CD4-positive, alpha-beta memory T cell (primary cell): ENCODE results near the gene ERO1B. TPM values are rescaled to one million over a fixed set of nuclear protein-coding genes. Genes with fewer than 3 reads are reported as not detected.

Experiments
- CTCF ChIA-PET: fragments of 350-600 bp; sonication (Branson Sonifier 250); formaldehyde crosslinking; loops from one replicate; lab custom pipeline; 2021; ENCODE audit warnings: inconsistent platforms; ENCODE audit not compliant: partially characterized antibody; lab: Charles Lee
- POLR2A ChIA-PET: fragments of 350-600 bp; sonication (Branson Sonifier 250); formaldehyde crosslinking; loops from one replicate; lab custom pipeline; 2021; ENCODE audit not compliant: partially characterized antibody; lab: Charles Lee
- DNase-seq, 5 donors: peaks; one replicate each; pipeline versions ENCODE4 v3.0.0 to v3.0.0-alpha.2; 2020 to 2022; ENCODE audit warnings: mixed read lengths in 1 of 5
- H3K27ac ChIP-seq: one replicate; pipeline ENCODE4 v1.7.0; 2013; ENCODE audit warnings: low read depth, low read length
- H3K27me3 ChIP-seq: 2 replicates; pipeline ENCODE4 v1.7.0; 2013; ENCODE audit warnings: mild to moderate bottlenecking, low read length, moderate library complexity; ENCODE audit not compliant: insufficient read depth
- H3K36me3 ChIP-seq: 2 replicates; pipeline ENCODE4 v1.7.0; 2013; ENCODE audit warnings: mild to moderate bottlenecking, low read length, moderate library complexity; ENCODE audit not compliant: insufficient read depth
- H3K4me1 ChIP-seq: 2 replicates; pipeline ENCODE4 v1.7.0; 2013; ENCODE audit warnings: mild to moderate bottlenecking, low read length, moderate library complexity; ENCODE audit not compliant: insufficient read depth
- H3K4me3 ChIP-seq, 2 donors: one replicate each; pipeline ENCODE4 v1.7.0; 2013; ENCODE audit warnings: low read length in 2 of 2, mild to moderate bottlenecking in 1 of 2
- H3K9me3 ChIP-seq, 2 donors: one replicate each; pipeline ENCODE4 v1.7.0; 2013; ENCODE audit warnings: low read length in 2 of 2, control low read depth in 1 of 2; ENCODE audit not compliant: control insufficient read depth in 1 of 2
- H3K27ac Mint-ChIP-seq, 7 donors: one replicate each; pipeline ENCODE4 v1.8.0; 2020 to 2021; ENCODE audit warnings: mixed read lengths in 7 of 7, mild to moderate bottlenecking in 6 of 7, inconsistent platforms in 3 of 7, moderate library complexity in 3 of 7
- H3K27me3 Mint-ChIP-seq, 2 donors: one replicate each; pipeline ENCODE4 v1.8.0; 2020 to 2021; ENCODE audit warnings: mixed read lengths in 2 of 2
- H3K36me3 Mint-ChIP-seq, 2 donors: one replicate each; pipeline ENCODE4 v1.8.0; 2020 to 2021; ENCODE audit warnings: mixed read lengths in 2 of 2, inconsistent platforms in 1 of 2, mild to moderate bottlenecking in 1 of 2
- H3K4me1 Mint-ChIP-seq, 4 donors: one replicate each; pipeline ENCODE4 v1.8.0; 2020 to 2021; ENCODE audit warnings: mixed read lengths in 4 of 4, mild to moderate bottlenecking in 1 of 4
- H3K4me3 Mint-ChIP-seq, 8 donors: one replicate each; pipeline ENCODE4 v1.8.0; 2020 to 2021; ENCODE audit warnings: mixed read lengths in 8 of 8, mild to moderate bottlenecking in 7 of 8, moderate library complexity in 6 of 8, inconsistent platforms in 3 of 8
- H3K9me3 Mint-ChIP-seq, 8 donors: one replicate each; pipeline ENCODE4 v1.8.0; 2020 to 2021; ENCODE audit warnings: mixed read lengths in 8 of 8, mild to moderate bottlenecking in 5 of 8, inconsistent platforms in 3 of 8, moderate library complexity in 1 of 8
- intact Hi-C: fragments of 100-400 bp; cut with micrococcal nuclease; formaldehyde crosslinking; loops from one replicate; pipeline ENCODE4 v1.15.1; 2023
- polyA plus RNA-seq, 2 donors: library from polyadenylated mRNA; unstranded; fragments of 300-500 nt; fragmentation: Illumina TruSeq; gene quantifications; one replicate each; pipeline ENCODE4 v1.2.3, GENCODE V29; 2021
- total RNA-seq, 2 experiments: library from RNA; stranded (reverse); gene quantifications; one replicate each; pipeline ENCODE4 v1.2.3, GENCODE V29; 2021

Gene ERO1B
- total and polyA plus RNA-seq, 4 experiments from 2014 or later = 2.4 to 24.5 (median 13.4) TPM

DNA sequence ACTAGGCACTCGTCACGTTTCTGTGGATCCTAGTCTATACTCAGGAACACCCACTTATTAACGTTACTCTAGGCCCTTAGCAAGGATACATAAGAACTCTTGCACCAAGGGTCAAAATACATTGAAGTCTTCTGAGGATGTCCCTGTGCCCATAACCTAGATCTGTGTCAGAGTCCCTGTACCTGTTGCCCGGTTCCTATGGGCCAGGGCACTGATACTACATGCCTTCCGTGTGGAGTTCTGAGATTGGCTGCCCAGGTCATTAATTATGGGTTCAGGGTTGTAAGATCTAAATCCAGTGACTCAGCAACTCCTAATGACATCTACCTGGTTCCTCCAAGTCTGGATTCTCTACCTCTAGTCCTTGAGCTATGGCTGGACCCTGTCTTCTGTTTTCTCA is 69.9 kb downstream of the ERO1B start:
- DNase-seq = no peak
- Histone ChIP-seq H3K4me3 (no peak overlapping the region), H3K4me1 (no peaks in the 10 kb centered on the region), H3K9me3 (no peaks in the 10 kb centered on the region), H3K27me3 (no peaks in the 10 kb centered on the region), H3K27ac (no peak overlapping the region), H3K36me3 (no peaks in the 10 kb centered on the region)
- no peak overlapping the region for H3K27ac Mint-ChIP-seq
- H3K36me3 Mint-ChIP-seq = peaks cover 55 to 72% of the 10 kb centered on the region in 2 donors
- H3K4me3 Mint-ChIP-seq = no peak overlapping the region
- ChIA-PET POLR2A (no interaction called here), CTCF (interaction anchor here (0.5 kb wide), 1 partner anchor 278 kb away, joined by 3 read pairs; no protein-coding TSS in a partner anchor)
- intact Hi-C loops = no loop called here
- H3K4me1 Mint-ChIP-seq = no peaks in the 10 kb centered on the region
- H3K9me3 Mint-ChIP-seq = peaks cover 0 to 1% (median 0%) of the 10 kb centered on the region in 8 donors
- H3K27me3 Mint-ChIP-seq = no peaks in the 10 kb centered on the region

DNA sequence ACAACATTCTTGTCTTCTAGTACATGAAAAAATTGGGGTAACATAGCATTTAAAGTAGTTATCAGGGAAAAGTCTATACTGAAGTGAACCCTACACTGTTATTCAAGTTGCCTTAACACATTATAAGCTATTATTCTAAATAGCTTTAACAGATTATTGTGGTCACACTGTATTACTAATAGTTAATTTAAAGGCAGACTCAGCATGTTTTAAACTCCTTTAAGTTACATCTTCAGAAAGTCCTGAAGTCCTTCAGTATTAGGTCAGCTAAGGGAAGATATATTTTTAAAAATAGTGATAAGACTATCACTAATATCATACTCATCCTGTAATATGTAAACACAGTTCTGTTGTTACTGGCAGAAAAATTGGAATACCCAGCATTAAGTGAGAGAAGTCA is 72.0 kb downstream of the ERO1B start:
- no peaks in the 10 kb centered on the region for H3K36me3 ChIP-seq
- H3K9me3 ChIP-seq = no peaks in the 10 kb centered on the region
- H3K27me3 Mint-ChIP-seq = no peaks in the 10 kb centered on the region
- no peak overlapping the region for H3K27ac ChIP-seq
- no peaks in the 10 kb centered on the region for H3K27me3 ChIP-seq
- peaks cover 61 to 72% of the 10 kb centered on the region in 2 donors for H3K36me3 Mint-ChIP-seq
- H3K4me3 ChIP-seq = no peak overlapping the region
- intact Hi-C loops = no loop called here
- H3K4me1 Mint-ChIP-seq = no peaks in the 10 kb centered on the region
- POLR2A ChIA-PET = no interaction called here
- H3K4me3 Mint-ChIP-seq = no peak overlapping the region
- peaks cover 0 to 1% (median 0%) of the 10 kb centered on the region in 8 donors for H3K9me3 Mint-ChIP-seq
- H3K27ac Mint-ChIP-seq = no peak overlapping the region
- no peaks in the 10 kb centered on the region for H3K4me1 ChIP-seq
- DNase-seq = no peak
- CTCF ChIA-PET = interaction anchor here (0.6 kb wide), 1 partner anchor 59 kb away, joined by 3 read pairs; no protein-coding TSS in a partner anchor

DNA sequence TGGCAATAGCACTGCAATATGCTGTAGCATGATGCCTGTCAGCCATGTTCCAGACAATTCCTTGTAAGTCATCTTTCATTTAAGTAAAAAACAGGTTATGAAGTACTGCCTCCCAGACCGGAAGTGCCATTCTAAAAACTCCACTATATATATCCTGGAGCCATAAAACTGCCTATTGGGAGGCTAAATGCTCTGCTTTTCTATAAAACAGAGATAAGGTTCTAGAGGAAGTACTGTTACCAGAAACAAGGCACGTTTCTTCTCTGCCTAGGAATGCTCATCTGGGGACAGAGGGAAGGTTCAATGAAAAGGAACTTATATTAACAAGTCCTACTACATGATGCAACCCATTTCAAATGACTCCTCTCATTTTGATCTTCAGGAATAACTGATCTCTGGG is 72.6 kb downstream of the ERO1B start:
- CTCF ChIA-PET = no interaction called here
- Mint-ChIP-seq H3K4me3 (no peak overlapping the region), H3K27me3 (no peaks in the 10 kb centered on the region), H3K36me3 (peaks cover 62 to 74% of the 10 kb centered on the region in 2 donors), H3K4me1 (no peaks in the 10 kb centered on the region), H3K27ac (no peak overlapping the region), H3K9me3 (peaks cover 0 to 6% (median 1%) of the 10 kb centered on the region in 8 donors)
- Histone ChIP-seq H3K27ac (no peak overlapping the region), H3K4me1 (no peaks in the 10 kb centered on the region), H3K9me3 (no peaks in the 10 kb centered on the region), H3K36me3 (no peaks in the 10 kb centered on the region), H3K27me3 (no peaks in the 10 kb centered on the region), H3K4me3 (no peak overlapping the region)
- intact Hi-C loops = no loop called here
- POLR2A ChIA-PET = no interaction called here
- no peak for DNase-seq

DNA sequence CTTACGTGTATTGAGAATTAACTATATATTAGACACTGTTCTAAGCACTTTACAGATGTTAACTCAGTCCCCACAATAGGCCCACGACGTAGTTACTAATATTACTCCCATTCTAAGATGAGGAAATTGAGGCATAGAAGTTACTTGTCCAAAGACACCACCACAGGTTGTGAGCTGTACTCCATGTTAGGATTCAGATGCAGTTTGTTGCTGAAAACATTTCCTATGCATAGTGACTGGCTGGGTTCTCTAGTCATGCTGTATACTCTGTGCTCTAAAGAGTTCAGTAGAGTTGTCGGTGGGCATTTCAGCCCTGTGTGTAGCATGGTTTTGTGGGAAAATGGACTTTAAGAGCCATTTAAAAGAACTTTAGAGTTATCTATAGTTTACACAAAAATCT is 74.2 kb downstream of the ERO1B start:
- H3K36me3 ChIP-seq = no peaks in the 10 kb centered on the region
- Mint-ChIP-seq H3K9me3 (peaks cover 3 to 20% (median 16%) of the 10 kb centered on the region in 8 donors), H3K4me1 (no peaks in the 10 kb centered on the region), H3K27ac (no peak overlapping the region), H3K27me3 (no peaks in the 10 kb centered on the region), H3K36me3 (peaks cover 66 to 77% of the 10 kb centered on the region in 2 donors), H3K4me3 (no peak overlapping the region)
- no peaks in the 10 kb centered on the region for H3K4me1 ChIP-seq
- ChIA-PET CTCF (no interaction called here), POLR2A (no interaction called here)
- intact Hi-C loops = no loop called here
- H3K27ac ChIP-seq = no peak overlapping the region
- no peak overlapping the region for H3K4me3 ChIP-seq
- no peaks in the 10 kb centered on the region for H3K27me3 ChIP-seq
- H3K9me3 ChIP-seq = no peaks in the 10 kb centered on the region
- DNase-seq = no peak

DNA sequence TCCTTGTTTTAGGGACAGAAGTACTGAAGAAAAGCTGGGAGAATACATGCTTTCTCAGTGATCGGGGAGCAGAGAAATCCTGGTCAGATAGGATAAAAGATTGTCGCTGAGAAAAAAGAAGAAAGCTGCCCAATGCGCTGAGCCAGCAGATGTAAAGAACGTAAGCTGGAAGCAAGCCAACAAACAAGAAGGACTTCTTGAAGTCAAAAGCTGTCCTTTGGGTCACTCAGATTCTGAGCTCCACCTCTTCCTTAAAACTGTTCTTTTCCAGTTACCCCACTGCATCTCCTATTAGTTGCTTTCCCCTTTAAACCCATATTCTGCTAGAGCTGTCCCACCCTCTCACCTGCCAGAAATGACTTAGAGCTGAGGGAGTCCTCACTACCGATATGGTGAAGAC is 74.6 kb downstream of the ERO1B start:
- H3K36me3 ChIP-seq = no peaks in the 10 kb centered on the region
- intact Hi-C loops = no loop called here
- ChIA-PET CTCF (no interaction called here), POLR2A (no interaction called here)
- peaks cover 68 to 77% of the 10 kb centered on the region in 2 donors for H3K36me3 Mint-ChIP-seq
- H3K4me1 ChIP-seq = no peaks in the 10 kb centered on the region
- H3K4me1 Mint-ChIP-seq = no peaks in the 10 kb centered on the region
- no peaks in the 10 kb centered on the region for H3K9me3 ChIP-seq
- H3K9me3 Mint-ChIP-seq = peaks cover 3 to 25% (median 21%) of the 10 kb centered on the region in 8 donors
- H3K4me3 Mint-ChIP-seq = no peak overlapping the region
- H3K27ac ChIP-seq = no peak overlapping the region
- H3K27me3 Mint-ChIP-seq = no peaks in the 10 kb centered on the region
- H3K27me3 ChIP-seq = no peaks in the 10 kb centered on the region
- no peak overlapping the region for H3K4me3 ChIP-seq
- DNase-seq = no peak
- H3K27ac Mint-ChIP-seq = no peak overlapping the region

DNA sequence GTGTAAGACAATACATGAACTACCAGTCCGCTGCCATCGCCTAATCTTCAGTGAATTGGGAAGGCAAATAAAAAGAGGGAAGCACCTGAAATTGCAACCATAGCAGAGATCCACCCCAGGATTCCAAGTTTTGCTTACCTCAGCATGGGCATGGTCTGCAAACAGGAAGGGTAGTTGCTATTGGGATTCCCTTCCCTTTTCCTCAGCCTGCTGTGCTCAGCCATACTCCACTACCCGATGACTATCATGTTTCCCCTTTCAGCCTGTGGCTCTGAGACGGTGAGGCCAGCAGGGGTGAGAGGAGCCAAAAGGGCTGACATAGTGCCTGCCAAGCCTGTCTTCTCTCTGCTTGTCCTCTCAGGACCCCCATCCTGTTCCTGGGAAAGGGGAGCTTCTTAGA is 75.2 kb downstream of the ERO1B start:
- CTCF ChIA-PET = no interaction called here
- intact Hi-C loops = no loop called here
- Mint-ChIP-seq H3K9me3 (peaks cover 3 to 31% (median 26%) of the 10 kb centered on the region in 8 donors), H3K4me3 (no peak overlapping the region), H3K36me3 (peaks cover 73 to 78% of the 10 kb centered on the region in 2 donors), H3K4me1 (no peaks in the 10 kb centered on the region), H3K27me3 (no peaks in the 10 kb centered on the region), H3K27ac (no peak overlapping the region)
- no peaks in the 10 kb centered on the region for H3K9me3 ChIP-seq
- POLR2A ChIA-PET = no interaction called here
- H3K27ac ChIP-seq = no peak overlapping the region
- no peaks in the 10 kb centered on the region for H3K4me1 ChIP-seq
- H3K36me3 ChIP-seq = no peaks in the 10 kb centered on the region
- H3K4me3 ChIP-seq = no peak overlapping the region
- DNase-seq = no peak
- no peaks in the 10 kb centered on the region for H3K27me3 ChIP-seq

- CTCF ChIA-PET = interaction anchor here (0.6 kb wide), 1 partner anchor 26 kb away, joined by 3 read pairs; no protein-coding TSS in a partner anchor
- H3K4me1 Mint-ChIP-seq = no peaks in the 10 kb centered on the region
Observed at GRCh38 chr1:236204656-236205055, 77.1 kb downstream of the ERO1B start.

More at GRCh38 chr1:236204656-236205055, 77.1 kb downstream of the ERO1B start:
- H3K27me3 Mint-ChIP-seq = no peaks in the 10 kb centered on the region
- H3K4me1 ChIP-seq = no peaks in the 10 kb centered on the region
- POLR2A ChIA-PET = no interaction called here
- H3K27me3 ChIP-seq = no peaks in the 10 kb centered on the region
- DNase-seq = no peak
- peaks cover 0 to 6% of the 10 kb centered on the region in 2 donors for H3K9me3 ChIP-seq
- intact Hi-C loops = no loop called here
- H3K36me3 Mint-ChIP-seq = peaks cover 84 to 86% of the 10 kb centered on the region in 2 donors
- no peaks in the 10 kb centered on the region for H3K36me3 ChIP-seq
- no peak overlapping the region for H3K4me3 Mint-ChIP-seq
- peaks cover 3 to 50% (median 43%) of the 10 kb centered on the region in 8 donors for H3K9me3 Mint-ChIP-seq
- no peak overlapping the region for H3K27ac Mint-ChIP-seq
- no peak overlapping the region for H3K27ac ChIP-seq
- H3K4me3 ChIP-seq = no peak overlapping the region
